ENCODE measurements around the gene KCNAB1. TPM values are rescaled to one million over a fixed set of nuclear protein-coding genes. Genes with fewer than 3 reads are reported as not detected.

Gene KCNAB1
- polyA plus RNA-seq, 1 experiment = 0.07 TPM

DNA sequence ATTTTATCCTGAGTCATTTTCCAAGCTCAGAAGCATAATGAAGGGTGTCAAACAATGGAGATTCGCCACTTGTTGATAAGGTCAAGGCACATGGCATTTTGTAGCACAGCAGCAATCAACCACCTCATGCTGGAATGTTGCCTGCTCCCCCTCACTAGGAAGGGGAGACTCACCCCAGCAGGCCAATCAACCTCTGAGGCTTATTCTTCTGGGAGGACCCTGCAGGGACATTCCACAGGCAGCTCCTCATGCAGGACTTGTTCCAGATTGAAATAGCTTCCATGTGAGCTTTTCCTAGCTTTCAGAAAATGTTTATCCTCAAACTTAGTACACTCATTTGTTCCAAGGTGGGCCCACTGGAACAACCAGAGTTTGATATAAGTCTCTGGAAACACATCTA is 356.9 kb downstream of the KCNAB1 start:
- H3K27me3 ChIP-seq (ENCODE audit: control insufficient read depth, insufficient read depth, low read length) = no peaks in the 10 kb centered on the region
- DNase-seq (ENCODE audit: low read depth, low spot score) = peak; percentile 18
- TF ChIP-seq, protein P1, sequence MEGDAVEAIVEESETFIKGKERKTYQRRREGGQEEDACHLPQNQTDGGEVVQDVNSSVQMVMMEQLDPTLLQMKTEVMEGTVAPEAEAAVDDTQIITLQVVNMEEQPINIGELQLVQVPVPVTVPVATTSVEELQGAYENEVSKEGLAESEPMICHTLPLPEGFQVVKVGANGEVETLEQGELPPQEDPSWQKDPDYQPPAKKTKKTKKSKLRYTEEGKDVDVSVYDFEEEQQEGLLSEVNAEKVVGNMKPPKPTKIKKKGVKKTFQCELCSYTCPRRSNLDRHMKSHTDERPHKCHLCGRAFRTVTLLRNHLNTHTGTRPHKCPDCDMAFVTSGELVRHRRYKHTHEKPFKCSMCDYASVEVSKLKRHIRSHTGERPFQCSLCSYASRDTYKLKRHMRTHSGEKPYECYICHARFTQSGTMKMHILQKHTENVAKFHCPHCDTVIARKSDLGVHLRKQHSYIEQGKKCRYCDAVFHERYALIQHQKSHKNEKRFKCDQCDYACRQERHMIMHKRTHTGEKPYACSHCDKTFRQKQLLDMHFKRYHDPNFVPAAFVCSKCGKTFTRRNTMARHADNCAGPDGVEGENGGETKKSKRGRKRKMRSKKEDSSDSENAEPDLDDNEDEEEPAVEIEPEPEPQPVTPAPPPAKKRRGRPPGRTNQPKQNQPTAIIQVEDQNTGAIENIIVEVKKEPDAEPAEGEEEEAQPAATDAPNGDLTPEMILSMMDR (IDR thresholded peaks at IDR 0.05; ENCODE audit: low read depth, low read length) = no peak
- no peaks in the 10 kb centered on the region for H3K9me3 ChIP-seq (ENCODE audit: control insufficient read depth, insufficient read depth, low read length)
- H3K27ac ChIP-seq (ENCODE audit: low read depth, low read length) = no peak overlapping the region
- ChIA-PET CTCF (no interaction called here), POLR2A (no interaction called here)
- no peak overlapping the region for H3K4me3 ChIP-seq (ENCODE audit: low read depth, low read length)

- ChIA-PET POLR2A (no interaction called here), CTCF (interaction anchor here (1.4 kb wide), 1 partner anchor 29 kb away, joined by 4 read pairs; no protein-coding TSS in a partner anchor)
- Histone ChIP-seq H3K4me3 (ENCODE audit: low read depth, low read length) (no peak overlapping the region), H3K27me3 (ENCODE audit: control insufficient read depth, insufficient read depth, low read length) (no peaks in the 10 kb centered on the region), H3K27ac (ENCODE audit: low read depth, low read length) (no peak overlapping the region), H3K9me3 (ENCODE audit: control insufficient read depth, insufficient read depth, low read length) (no peaks in the 10 kb centered on the region)
- TF ChIP-seq, protein P1 (IDR thresholded peaks at IDR 0.05; ENCODE audit: low read depth, low read length) = no peak
- no peak for DNase-seq (ENCODE audit: low read depth, low spot score)
These were observed 358.5 kb downstream of the KCNAB1 start for GRCh38 chr3:156478891-156479290.

DNA sequence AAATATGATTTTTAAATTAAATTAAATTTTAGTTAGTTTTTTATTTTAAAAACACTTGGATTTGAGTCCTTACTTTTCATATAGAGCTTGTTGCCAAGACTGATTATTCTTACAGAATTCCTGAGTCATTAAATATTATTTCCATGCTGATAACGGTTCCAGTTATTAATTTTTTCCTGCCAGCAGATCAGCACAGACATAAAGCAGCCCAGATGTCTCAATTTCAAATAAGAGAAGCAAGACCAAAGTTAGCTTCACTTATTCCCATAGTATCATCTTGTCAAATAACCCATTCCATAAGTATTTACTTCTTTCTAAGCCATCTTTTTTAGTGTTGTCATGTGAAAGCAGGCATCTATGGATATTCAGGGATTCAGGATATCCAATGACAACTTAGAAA is 359.2 kb downstream of the KCNAB1 start:
- ChIA-PET CTCF (interaction anchor here (0.8 to 1.4 kb wide), 3 partner anchors 29 to 658 kb away, joined by 3 to 4 read pairs (median 3); no protein-coding TSS in a partner anchor), POLR2A (no interaction called here)
- Histone ChIP-seq H3K9me3 (ENCODE audit: control insufficient read depth, insufficient read depth, low read length) (no peaks in the 10 kb centered on the region), H3K27me3 (ENCODE audit: control insufficient read depth, insufficient read depth, low read length) (no peaks in the 10 kb centered on the region), H3K4me3 (ENCODE audit: low read depth, low read length) (no peak overlapping the region), H3K27ac (ENCODE audit: low read depth, low read length) (no peak overlapping the region)
- TF ChIP-seq, protein P1 (IDR thresholded peaks at IDR 0.05; ENCODE audit: low read depth, low read length) = no peak
- no peak for DNase-seq (ENCODE audit: low read depth, low spot score)

DNA sequence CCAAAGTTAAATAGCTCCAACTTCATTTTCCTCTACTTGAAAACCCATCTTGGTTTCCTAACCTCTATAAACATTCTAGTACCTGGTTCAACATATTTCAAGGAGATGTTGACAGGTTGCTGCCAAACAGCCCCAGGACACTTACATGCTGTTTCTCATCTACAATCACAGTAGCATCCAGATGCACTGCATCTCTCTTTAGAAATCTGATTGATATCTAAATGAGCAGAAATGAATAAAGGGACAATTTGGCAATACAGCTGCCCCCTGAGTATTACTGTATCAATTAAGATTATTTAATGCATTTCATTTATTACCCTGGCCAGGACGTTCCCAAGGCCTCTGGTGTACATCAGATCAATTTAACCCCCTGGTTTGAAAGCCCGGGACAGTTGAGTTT is 360.6 kb downstream of the KCNAB1 start:
- Histone ChIP-seq H3K9me3 (ENCODE audit: control insufficient read depth, insufficient read depth, low read length) (no peaks in the 10 kb centered on the region), H3K27me3 (ENCODE audit: control insufficient read depth, insufficient read depth, low read length) (no peaks in the 10 kb centered on the region), H3K27ac (ENCODE audit: low read depth, low read length) (no peak overlapping the region), H3K4me3 (ENCODE audit: low read depth, low read length) (no peak overlapping the region)
- TF ChIP-seq, protein P1 (IDR thresholded peaks at IDR 0.05; ENCODE audit: low read depth, low read length) = no peak
- ChIA-PET POLR2A (interaction anchor here (0.7 kb wide), 1 partner anchor 513 kb away, joined by 3 read pairs; no protein-coding TSS in a partner anchor), CTCF (interaction anchor here (0.6 to 1.5 kb wide), 5 partner anchors 29 to 330 kb away, joined by 3 to 10 read pairs (median 5); no protein-coding TSS in a partner anchor)
- no peak for DNase-seq (ENCODE audit: low read depth, low spot score)

GRCh38 chr3:156483002-156483401 is 362.6 kb downstream of the KCNAB1 start:
- TF ChIP-seq, protein P1 (IDR thresholded peaks at IDR 0.05; ENCODE audit: low read depth, low read length) = no peak
- Histone ChIP-seq H3K27ac (ENCODE audit: low read depth, low read length) (no peak overlapping the region), H3K4me3 (ENCODE audit: low read depth, low read length) (no peak overlapping the region), H3K9me3 (ENCODE audit: control insufficient read depth, insufficient read depth, low read length) (no peaks in the 10 kb centered on the region), H3K27me3 (ENCODE audit: control insufficient read depth, insufficient read depth, low read length) (no peaks in the 10 kb centered on the region)
- ChIA-PET CTCF (interaction anchor here (1.3 to 2.1 kb wide), 4 partner anchors 8 to 33 kb away, joined by 3 to 14 read pairs (median 6); no protein-coding TSS in a partner anchor), POLR2A (no interaction called here)
- DNase-seq (ENCODE audit: low read depth, low spot score) = no peak

Measured in AG04450 (cell line).